Activated CD4-positive, alpha-beta T cell treated with anti-CD3 and anti-CD28 coated beads for 36 hours (primary cell): ENCODE data around the gene NLRP10. TPM values are rescaled to one million over a fixed set of nuclear protein-coding genes. Genes with fewer than 3 reads are reported as not detected.

Source experiments
- ATAC-seq: fragments of 200-7000 bp; cut with Tn5 transposase; one replicate; pipeline ENCODE4 v1.10.0; 2021; ENCODE audit warnings: mild to moderate bottlenecking, moderate library complexity
- CTCF ChIA-PET: fragments of 350-600 bp; sonication (Branson Sonifier 250); formaldehyde crosslinking; loops from one replicate; lab custom pipeline; 2021; ENCODE audit warnings: antibody characterized with exemption; lab: Charles Lee
- POLR2A ChIA-PET: fragments of 350-600 bp; sonication (Branson Sonifier 250); formaldehyde crosslinking; loops from one replicate; lab custom pipeline; 2021; ENCODE audit warnings: antibody characterized with exemption, inconsistent platforms; lab: Charles Lee
- DNase-seq: peaks from one replicate; pipeline ENCODE4 v3.0.0-alpha.2; 2020
- H3K27ac Mint-ChIP-seq: one replicate; pipeline ENCODE4 v1.8.0; 2021; ENCODE audit warnings: mixed read lengths
- H3K27me3 Mint-ChIP-seq: one replicate; pipeline ENCODE4 v1.8.0; 2021; ENCODE audit warnings: mixed read lengths
- H3K36me3 Mint-ChIP-seq: one replicate; pipeline ENCODE4 v1.8.0; 2021; ENCODE audit warnings: low read depth, mixed read lengths
- H3K4me1 Mint-ChIP-seq: one replicate; pipeline ENCODE4 v1.8.0; 2021; ENCODE audit warnings: mixed read lengths
- H3K4me3 Mint-ChIP-seq: one replicate; pipeline ENCODE4 v1.8.0; 2021; ENCODE audit warnings: mild to moderate bottlenecking, moderate library complexity, mixed read lengths
- H3K9me3 Mint-ChIP-seq: one replicate; pipeline ENCODE4 v1.8.0; 2021; ENCODE audit warnings: low read depth, mixed read lengths
- intact Hi-C, 2 experiments: fragments of 100-400 bp; cut with DNase I in 1 of 2; cut with micrococcal nuclease in 1 of 2; formaldehyde crosslinking; loops; one replicate each; pipeline versions ENCODE4 v1.14.2 to v1.15.1; 2022 to 2024; cut with DNase I, micrococcal nuclease
- total RNA-seq, 2 experiments: library from RNA; stranded (reverse); gene quantifications; one replicate each; pipeline ENCODE4 v1.2.3, GENCODE V29; 2021

Gene NLRP10
- not detected for total RNA-seq

- ATAC-seq (no peak), DNase-seq (no peak)
- Mint-ChIP-seq H3K36me3 (no peaks in the 10 kb centered on the region), H3K27ac (no peak within 1 kb of the TSS), H3K4me3 (no peak within 1 kb of the TSS), H3K4me1 (no peaks in the 10 kb centered on the region), H3K27me3 (peaks cover 16% of the 10 kb centered on the region), H3K9me3 (no peaks in the 10 kb centered on the region)
- ChIA-PET POLR2A (no interaction called here), CTCF (interaction anchor here (0.7 to 1.2 kb wide), 3 partner anchors 26 to 139 kb away, joined by 3 read pairs; no protein-coding TSS in a partner anchor)
- intact Hi-C loops: no loop called here
These were observed at the start of gene NLRP10 for GRCh38 chr11:7965386-7965785. TSS of gene NLRP10 (minus strand) at chr11:7965447. CDS start at chr11:7963495, 1,952 bp downstream.

GRCh38 chr11:8013833-8014232, 48.6 kb upstream of the NLRP10 start:
- CTCF ChIA-PET: interaction anchor here (0.6 to 1.1 kb wide), 4 partner anchors 27 to 198 kb away, joined by 3 to 4 read pairs (median 4); partner anchors contain the start of gene EIF3F

GRCh38 chr11:8011981-8012444, 46.8 kb upstream of the NLRP10 start:
- no peak overlapping the region for H3K27ac Mint-ChIP-seq
- no peaks in the 10 kb centered on the region for H3K9me3 Mint-ChIP-seq
- POLR2A ChIA-PET: no interaction called here
- intact Hi-C loops: no loop called here
- H3K4me1 Mint-ChIP-seq: no peaks in the 10 kb centered on the region
- CTCF ChIA-PET: interaction anchor here (4.4 kb wide), 1 partner anchor 87 kb away, joined by 25 read pairs; no protein-coding TSS in a partner anchor
- DNase-seq: no peak
- ATAC-seq: no peak
- H3K4me3 Mint-ChIP-seq: no peak overlapping the region
- H3K36me3 Mint-ChIP-seq: no peaks in the 10 kb centered on the region
- H3K27me3 Mint-ChIP-seq: peaks cover 9% of the 10 kb centered on the region

More at GRCh38 chr11:8013833-8014232, 48.6 kb upstream of the NLRP10 start:
- ATAC-seq: no peak
- H3K36me3 Mint-ChIP-seq: no peaks in the 10 kb centered on the region
- no peak overlapping the region for H3K27ac Mint-ChIP-seq
- POLR2A ChIA-PET: no interaction called here
- peaks cover 17% of the 10 kb centered on the region for H3K27me3 Mint-ChIP-seq
- no peak for DNase-seq
- H3K9me3 Mint-ChIP-seq: no peaks in the 10 kb centered on the region
- H3K4me3 Mint-ChIP-seq: no peak overlapping the region
- intact Hi-C loops: no loop called here
- H3K4me1 Mint-ChIP-seq: peaks cover 3% of the 10 kb centered on the region

GRCh38 chr11:8011371-8011770, 46.1 kb upstream of the NLRP10 start:
- POLR2A ChIA-PET: no interaction called here
- CTCF ChIA-PET: interaction anchor here (0.7 to 4.4 kb wide), 3 partner anchors 12 to 88 kb away, joined by 3 to 25 read pairs (median 3); no protein-coding TSS in a partner anchor
- H3K27ac Mint-ChIP-seq: no peak overlapping the region
- H3K36me3 Mint-ChIP-seq: no peaks in the 10 kb centered on the region
- ATAC-seq (no peak), DNase-seq (no peak)
- peaks cover 9% of the 10 kb centered on the region for H3K27me3 Mint-ChIP-seq
- intact Hi-C loops: no loop called here
- H3K4me1 Mint-ChIP-seq: no peaks in the 10 kb centered on the region
- no peaks in the 10 kb centered on the region for H3K9me3 Mint-ChIP-seq
- no peak overlapping the region for H3K4me3 Mint-ChIP-seq

- ATAC-seq (no peak), DNase-seq (no peak)
- no peaks in the 10 kb centered on the region for H3K9me3 Mint-ChIP-seq
- no peaks in the 10 kb centered on the region for H3K36me3 Mint-ChIP-seq
- H3K27ac Mint-ChIP-seq: no peak overlapping the region
- ChIA-PET CTCF (interaction anchor here (0.7 to 4.4 kb wide), 3 partner anchors 23 to 89 kb away, joined by 4 to 25 read pairs (median 6); partner anchors contain the start of gene EIF3F), POLR2A (no interaction called here)
- H3K4me1 Mint-ChIP-seq: no peaks in the 10 kb centered on the region
- H3K4me3 Mint-ChIP-seq: no peak overlapping the region
- intact Hi-C loops: loop anchor here in 1 of 2 experiments (5.0 kb wide), 1 partner anchor 252 kb away; the partner anchor contains the start of gene LMO1
- H3K27me3 Mint-ChIP-seq: peaks cover 5% of the 10 kb centered on the region
These were observed 44.6 kb upstream of the NLRP10 start for GRCh38 chr11:8009856-8010255.

- Mint-ChIP-seq H3K9me3 (no peaks in the 10 kb centered on the region), H3K36me3 (no peaks in the 10 kb centered on the region), H3K4me1 (no peaks in the 10 kb centered on the region), H3K27ac (no peak overlapping the region), H3K27me3 (peaks cover 3% of the 10 kb centered on the region), H3K4me3 (no peak overlapping the region)
- CTCF ChIA-PET: interaction anchor here (1.1 to 4.4 kb wide), 5 partner anchors 18 to 91 kb away, joined by 3 to 25 read pairs (median 5); no protein-coding TSS in a partner anchor
- intact Hi-C loops: loop anchor here in 1 of 2 experiments (5.0 kb wide), 1 partner anchor 254 kb away; the partner anchor contains the start of gene LMO1
- ATAC-seq (no peak), DNase-seq (no peak)
- POLR2A ChIA-PET: no interaction called here
These were observed 43.0 kb upstream of the NLRP10 start for GRCh38 chr11:8008212-8008611.

GRCh38 chr11:8006349-8006977, 41.2 kb upstream of the NLRP10 start:
- ChIA-PET POLR2A (no interaction called here), CTCF (interaction anchor here (0.6 to 2.2 kb wide), 27 partner anchors 8 to 558 kb away, joined by 3 to 57 read pairs (median 4); partner anchors contain the start of genes EIF3F and LMO1)
- H3K4me3 Mint-ChIP-seq: no peak overlapping the region
- peak; percentile 63 for DNase-seq
- ATAC-seq: peak; percentile 80
- intact Hi-C loops: loop anchor here (1.0 to 5.0 kb wide), 7 partner anchors 26 to 560 kb away; partner anchors contain the start of gene LMO1 (in 1 of the 2)
- no peak overlapping the region for H3K27ac Mint-ChIP-seq
- H3K27me3 Mint-ChIP-seq: peaks cover 3% of the 10 kb centered on the region
- H3K36me3 Mint-ChIP-seq: peaks cover under 1% of the 10 kb centered on the region
- H3K9me3 Mint-ChIP-seq: no peaks in the 10 kb centered on the region
- H3K4me1 Mint-ChIP-seq: no peaks in the 10 kb centered on the region

GRCh38 chr11:8005556-8005955, 40.3 kb upstream of the NLRP10 start:
- DNase-seq (no peak), ATAC-seq (no peak)
- Mint-ChIP-seq H3K27ac (no peak overlapping the region), H3K4me3 (no peak overlapping the region), H3K4me1 (no peaks in the 10 kb centered on the region), H3K27me3 (peaks cover 3% of the 10 kb centered on the region), H3K9me3 (no peaks in the 10 kb centered on the region), H3K36me3 (peaks cover 4% of the 10 kb centered on the region)
- ChIA-PET POLR2A (no interaction called here), CTCF (interaction anchor here (0.6 to 2.2 kb wide), 14 partner anchors 9 to 428 kb away, joined by 3 to 57 read pairs (median 6); no protein-coding TSS in a partner anchor)
- intact Hi-C loops: loop anchor here in 1 of 2 experiments (5.0 kb wide), 1 partner anchor 257 kb away; the partner anchor contains the start of gene LMO1

GRCh38 chr11:8004008-8004407, 38.8 kb upstream of the NLRP10 start:
- no peaks in the 10 kb centered on the region for H3K9me3 Mint-ChIP-seq
- ATAC-seq (no peak), DNase-seq (no peak)
- no peaks in the 10 kb centered on the region for H3K4me1 Mint-ChIP-seq
- CTCF ChIA-PET: interaction anchor here (1.2 to 1.4 kb wide), 3 partner anchors 29 to 95 kb away, joined by 3 to 7 read pairs (median 3); no protein-coding TSS in a partner anchor
- peaks cover 11% of the 10 kb centered on the region for H3K36me3 Mint-ChIP-seq
- POLR2A ChIA-PET: interaction anchor here (0.7 kb wide), 1 partner anchor 65 kb away, joined by 3 read pairs; no protein-coding TSS in a partner anchor
- no peak overlapping the region for H3K4me3 Mint-ChIP-seq
- no peaks in the 10 kb centered on the region for H3K27me3 Mint-ChIP-seq
- intact Hi-C loops: no loop called here
- no peak overlapping the region for H3K27ac Mint-ChIP-seq

GRCh38 chr11:8003187-8003586, 37.9 kb upstream of the NLRP10 start:
- ChIA-PET POLR2A (no interaction called here), CTCF (interaction anchor here (1.1 to 1.4 kb wide), 3 partner anchors 13 to 82 kb away, joined by 3 to 7 read pairs (median 3); no protein-coding TSS in a partner anchor)
- no peaks in the 10 kb centered on the region for H3K4me1 Mint-ChIP-seq
- no peaks in the 10 kb centered on the region for H3K27me3 Mint-ChIP-seq
- H3K36me3 Mint-ChIP-seq: peaks cover 17% of the 10 kb centered on the region
- ATAC-seq (no peak), DNase-seq (no peak)
- no peaks in the 10 kb centered on the region for H3K9me3 Mint-ChIP-seq
- no peak overlapping the region for H3K4me3 Mint-ChIP-seq
- intact Hi-C loops: no loop called here
- H3K27ac Mint-ChIP-seq: no peak overlapping the region

GRCh38 chr11:8002676-8003075, 37.4 kb upstream of the NLRP10 start:
- Mint-ChIP-seq H3K27ac (no peak overlapping the region), H3K9me3 (no peaks in the 10 kb centered on the region), H3K36me3 (peaks cover 19% of the 10 kb centered on the region), H3K4me1 (no peaks in the 10 kb centered on the region), H3K4me3 (no peak overlapping the region), H3K27me3 (no peaks in the 10 kb centered on the region)
- CTCF ChIA-PET: interaction anchor here (1.1 to 1.4 kb wide), 2 partner anchors 14 to 83 kb away, joined by 3 to 7 read pairs; no protein-coding TSS in a partner anchor
- DNase-seq (no peak), ATAC-seq (no peak)
- POLR2A ChIA-PET: no interaction called here
- intact Hi-C loops: no loop called here
